Activated T-helper 1 cell treated with anti-CD3 and anti-CD28 coated beads, Interleukin-12 subunit alpha, Interleukin-12 subunit beta, Interleukin-2, Interleukin-4 antibody, amounts not matched to agents 30 ng/mL and 10 ng/mL and 1 ng/mL, durations not matched to agents 14 hours and 24 hours and 36 hours (primary cell): ENCODE results near the gene PHC2. TPM values are rescaled to one million over a fixed set of nuclear protein-coding genes. Genes with fewer than 3 reads are reported as not detected.
A peak's percentile ranks its signal among the peaks of the same experiment; 100 is the strongest.

Experiments used
- DNase-seq: peaks from one replicate; pipeline ENCODE4 v3.0.0; 2021; ENCODE audit warnings: low spot score
- H3K27ac Mint-ChIP-seq: one replicate; pipeline ENCODE4 v1.8.0; 2021; ENCODE audit warnings: mild to moderate bottlenecking, mixed read lengths
- H3K27me3 Mint-ChIP-seq: one replicate; pipeline ENCODE4 v1.8.0; 2022; ENCODE audit warnings: mild to moderate bottlenecking, moderate library complexity, mixed read lengths; ENCODE audit not compliant: insufficient read depth
- H3K36me3 Mint-ChIP-seq: one replicate; pipeline ENCODE4 v1.8.0; 2021; ENCODE audit warnings: low read depth, mixed read lengths
- H3K4me1 Mint-ChIP-seq: one replicate; pipeline ENCODE4 v1.8.0; 2021; ENCODE audit warnings: low read depth, mixed read lengths
- H3K4me3 Mint-ChIP-seq: one replicate; pipeline ENCODE4 v1.8.0; 2021; ENCODE audit warnings: mild to moderate bottlenecking, moderate library complexity, mixed read lengths
- H3K9me3 Mint-ChIP-seq: one replicate; pipeline ENCODE4 v1.8.0; 2021; ENCODE audit warnings: mixed read lengths
- intact Hi-C: fragments of 100-400 bp; cut with micrococcal nuclease; formaldehyde crosslinking; loops from one replicate; pipeline ENCODE4 v1.15.1; 2024
- total RNA-seq: library from RNA; stranded (reverse); gene quantifications from 2 replicates; pipeline ENCODE4 v1.2.3, GENCODE V29; 2022

Gene PHC2
- total RNA-seq, 1 donor from 2014 or later, result 36.7 TPM

DNA sequence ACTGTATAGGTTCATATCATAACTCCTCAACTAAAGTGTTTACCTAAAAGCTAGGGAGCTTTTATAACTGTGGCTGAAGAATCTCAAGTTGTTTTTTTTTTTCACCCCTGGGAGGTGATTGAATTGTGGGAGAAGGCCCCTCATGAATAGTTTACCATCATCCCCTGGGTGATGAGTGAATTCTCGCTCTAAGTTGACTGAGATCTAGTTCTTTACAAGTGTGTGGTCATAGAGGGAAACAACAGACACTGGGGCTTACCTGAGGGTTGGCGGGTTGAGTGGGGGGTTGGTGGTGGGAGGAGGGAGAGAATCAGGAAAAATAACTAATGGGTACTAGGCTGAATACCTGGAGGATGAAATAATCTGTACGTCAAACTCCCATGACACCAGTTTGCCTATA is 33.7 kb upstream of the PHC2 start:
- H3K9me3 Mint-ChIP-seq, result no peaks in the 10 kb centered on the region
- intact Hi-C loops, result no loop called here
- H3K36me3 Mint-ChIP-seq, result no peaks in the 10 kb centered on the region
- H3K4me3 Mint-ChIP-seq, result no peak overlapping the region
- H3K27me3 Mint-ChIP-seq, result peaks cover 4% of the 10 kb centered on the region
- H3K4me1 Mint-ChIP-seq, result no peaks in the 10 kb centered on the region
- no peak overlapping the region for H3K27ac Mint-ChIP-seq
- DNase-seq, result no peak

DNA sequence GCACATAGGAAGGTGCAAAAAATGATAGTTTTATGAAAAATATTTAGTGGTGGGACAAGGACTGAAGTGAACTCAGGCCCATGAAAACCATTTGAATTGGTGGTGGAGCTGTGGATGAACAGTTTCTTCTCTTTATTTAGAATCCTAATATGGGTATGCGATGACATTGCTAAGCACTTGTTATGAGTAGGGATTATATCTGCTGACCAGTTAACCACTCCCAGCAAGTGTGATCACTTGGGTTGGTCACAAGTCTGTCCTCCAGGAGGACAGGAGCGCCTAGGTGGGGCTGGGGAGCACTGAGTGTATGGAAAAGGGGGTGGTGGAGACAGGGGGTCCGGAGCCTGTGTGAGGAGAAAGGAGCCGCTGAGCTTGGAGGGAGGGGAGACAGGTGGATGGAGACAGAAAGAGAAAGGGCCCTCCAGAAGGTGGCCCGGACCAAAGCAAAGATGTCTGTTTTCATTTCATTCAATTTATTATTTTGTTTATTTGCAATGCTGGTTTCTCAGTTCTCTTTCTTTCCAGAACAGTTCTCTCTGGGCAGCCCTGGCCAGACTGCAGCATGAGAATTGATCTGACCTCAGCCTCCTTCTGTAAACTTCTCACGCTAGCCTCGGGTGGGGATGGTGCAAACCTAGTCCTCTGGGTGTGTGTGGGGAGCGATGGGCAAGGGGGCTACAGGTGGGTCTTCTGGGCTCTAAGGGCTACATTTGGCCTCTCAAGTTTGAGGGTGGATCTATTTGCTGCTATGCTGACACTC is 31.7 kb upstream of the PHC2 start:
- no peak overlapping the region for H3K4me3 Mint-ChIP-seq
- H3K27me3 Mint-ChIP-seq, result peaks cover 4% of the 10 kb centered on the region
- no peak for DNase-seq
- H3K9me3 Mint-ChIP-seq, result no peaks in the 10 kb centered on the region
- no peaks in the 10 kb centered on the region for H3K4me1 Mint-ChIP-seq
- no peak overlapping the region for H3K27ac Mint-ChIP-seq
- intact Hi-C loops, result no loop called here
- no peaks in the 10 kb centered on the region for H3K36me3 Mint-ChIP-seq

DNA sequence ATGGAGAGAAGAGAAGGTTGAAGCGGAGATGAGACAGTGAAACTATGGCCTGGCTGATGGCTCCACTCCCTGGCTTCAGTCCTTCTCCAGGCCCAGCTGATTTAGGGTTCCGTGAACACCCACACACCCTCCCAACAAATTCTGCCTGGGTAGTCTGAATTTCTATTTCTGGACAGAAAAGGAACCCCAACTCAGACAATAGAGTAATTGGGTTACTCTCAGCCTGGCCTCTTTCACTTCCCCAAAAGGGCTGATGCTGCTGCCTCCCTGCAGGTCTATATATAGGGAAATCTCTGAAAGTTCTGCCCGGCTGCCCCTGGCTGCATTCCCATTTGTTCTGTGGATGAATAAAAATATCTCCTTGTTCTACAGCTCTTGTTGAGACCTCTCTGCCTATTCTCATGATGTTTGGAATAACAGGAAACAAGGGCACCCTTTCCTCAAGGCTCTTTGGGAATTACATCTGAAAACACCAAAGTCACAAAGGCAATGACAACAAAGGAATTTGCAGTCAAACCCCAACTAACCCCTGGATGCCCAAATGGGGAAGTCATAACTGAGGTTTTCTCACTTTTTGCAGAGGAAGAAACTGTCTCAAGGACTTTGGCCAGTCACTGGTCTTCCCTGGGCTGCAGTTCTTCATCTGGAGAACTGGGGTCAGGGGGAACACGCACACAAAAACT is 30.2 kb upstream of the PHC2 start:
- no peaks in the 10 kb centered on the region for H3K36me3 Mint-ChIP-seq
- no peaks in the 10 kb centered on the region for H3K9me3 Mint-ChIP-seq
- intact Hi-C loops, result no loop called here
- peaks cover 4% of the 10 kb centered on the region for H3K27me3 Mint-ChIP-seq
- H3K4me3 Mint-ChIP-seq, result no peak overlapping the region
- no peak for DNase-seq
- H3K4me1 Mint-ChIP-seq, result no peaks in the 10 kb centered on the region
- no peak overlapping the region for H3K27ac Mint-ChIP-seq

DNA sequence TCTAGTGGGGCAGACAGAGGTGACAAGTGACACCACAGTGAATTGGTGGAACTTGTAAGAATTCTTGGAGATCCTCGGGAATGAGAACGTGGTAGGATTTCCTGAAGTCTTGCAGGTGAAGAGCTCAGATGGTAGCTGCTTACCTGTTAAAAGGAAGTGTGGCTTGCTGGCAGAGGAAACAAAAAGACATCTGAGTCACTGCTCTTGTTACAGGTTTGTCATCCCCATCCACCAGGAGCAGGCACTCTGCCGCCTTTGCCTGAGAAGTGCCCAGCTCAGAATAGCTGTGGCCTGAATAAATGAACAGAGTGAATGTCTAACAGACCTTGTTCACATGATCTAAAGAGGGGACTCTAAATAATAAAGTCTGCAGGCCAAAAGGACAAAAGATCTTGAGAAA is 29.2 kb upstream of the PHC2 start:
- intact Hi-C loops, result no loop called here
- Mint-ChIP-seq H3K4me1 (peaks cover 6% of the 10 kb centered on the region), H3K9me3 (no peaks in the 10 kb centered on the region), H3K27me3 (peaks cover 4% of the 10 kb centered on the region), H3K27ac (no peak overlapping the region), H3K4me3 (no peak overlapping the region), H3K36me3 (no peaks in the 10 kb centered on the region)
- DNase-seq, result no peak

DNA sequence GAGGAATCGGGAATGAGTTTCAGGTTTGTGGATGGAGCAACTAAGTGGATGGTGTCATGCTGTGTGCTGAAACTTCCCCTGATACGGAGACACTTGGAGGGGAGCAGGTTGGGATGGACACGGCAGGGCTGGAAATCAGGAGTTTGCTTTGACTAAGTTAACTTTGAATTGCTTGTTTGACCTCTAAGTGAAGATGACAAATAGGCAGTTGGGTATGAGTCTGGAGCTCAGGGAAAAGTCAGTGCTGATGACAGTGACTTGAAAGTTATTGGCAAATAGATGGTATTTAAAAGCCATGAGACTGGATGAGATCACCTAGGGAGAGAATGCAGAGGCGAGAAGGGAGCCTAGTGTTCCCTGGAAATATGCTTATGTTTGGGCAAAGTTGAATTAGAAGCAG is 28.8 kb upstream of the PHC2 start:
- Mint-ChIP-seq H3K27me3 (peaks cover 4% of the 10 kb centered on the region), H3K4me3 (no peak overlapping the region), H3K36me3 (no peaks in the 10 kb centered on the region), H3K4me1 (peaks cover 6% of the 10 kb centered on the region), H3K27ac (no peak overlapping the region), H3K9me3 (no peaks in the 10 kb centered on the region)
- DNase-seq, result no peak
- intact Hi-C loops, result no loop called here

DNA sequence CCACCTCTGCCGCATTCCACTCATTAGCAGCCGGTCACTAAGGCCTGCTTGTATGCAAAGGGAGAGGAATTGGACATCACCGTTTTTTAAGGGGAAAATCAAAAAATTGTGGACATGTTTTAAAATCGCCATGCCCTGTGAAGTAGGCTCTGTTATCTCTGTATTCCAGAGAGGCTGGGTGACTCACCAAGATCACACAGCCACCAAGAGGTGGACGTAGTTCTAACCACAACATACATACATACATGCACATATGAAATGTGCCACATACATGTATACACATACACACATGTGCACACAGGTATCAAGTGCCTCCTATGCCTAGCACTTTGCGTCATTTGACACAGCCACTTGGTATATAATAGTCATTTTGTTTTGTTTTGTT is 25.6 kb upstream of the PHC2 start:
- Mint-ChIP-seq H3K27me3 (peaks cover 11% of the 10 kb centered on the region), H3K4me1 (peaks cover 6% of the 10 kb centered on the region), H3K27ac (no peak overlapping the region), H3K36me3 (peaks cover 2% of the 10 kb centered on the region), H3K9me3 (no peaks in the 10 kb centered on the region), H3K4me3 (no peak overlapping the region)
- DNase-seq, result no peak
- intact Hi-C loops, result no loop called here

DNA sequence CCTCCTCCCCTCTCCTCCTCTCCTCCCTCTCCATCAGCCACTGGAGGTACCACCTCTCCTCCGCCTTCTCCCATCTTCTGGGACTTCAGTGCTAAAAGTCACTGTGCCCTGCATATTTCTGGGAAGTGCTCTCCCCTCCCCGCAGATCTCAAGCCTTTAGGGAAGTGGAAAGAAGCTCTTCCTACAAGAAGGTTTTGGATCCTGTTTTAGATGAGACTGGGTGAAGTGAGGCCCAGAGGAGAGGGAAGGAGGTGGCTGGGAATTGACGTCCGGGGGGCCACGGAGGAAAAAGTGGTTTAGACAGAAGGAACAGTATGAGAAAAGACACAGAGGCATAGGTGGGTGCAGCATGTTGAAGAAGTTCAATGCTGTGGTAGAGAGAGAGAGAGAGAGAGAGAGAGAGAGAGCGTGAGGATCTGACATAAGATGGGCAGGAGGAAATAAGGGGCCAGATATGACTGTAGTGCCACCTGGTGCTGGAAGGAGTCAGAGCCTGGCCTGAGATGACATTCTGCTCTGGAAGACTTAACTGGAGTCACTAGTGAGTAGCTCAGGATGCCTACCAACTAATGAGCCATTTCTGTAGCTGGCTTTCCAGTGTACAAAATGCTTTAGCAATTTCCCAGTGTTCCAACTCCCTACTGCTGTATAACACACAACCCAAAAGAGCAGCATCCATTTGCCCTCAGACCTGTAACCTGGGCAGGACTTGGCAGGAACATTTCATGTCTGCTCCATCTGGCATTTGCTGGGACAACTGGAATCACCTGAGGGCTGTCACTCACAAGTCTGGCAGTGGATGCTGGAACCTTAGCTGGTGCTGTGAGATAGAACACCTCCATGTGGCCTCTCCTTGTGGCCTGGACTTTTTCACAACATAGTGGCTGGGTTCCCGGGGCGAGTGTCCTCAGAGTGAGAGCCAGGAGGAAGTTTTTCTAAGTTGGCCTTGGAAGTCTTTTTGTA is 24.9 kb upstream of the PHC2 start:
- intact Hi-C loops, result no loop called here
- H3K9me3 Mint-ChIP-seq, result no peaks in the 10 kb centered on the region
- H3K36me3 Mint-ChIP-seq, result peaks cover 2% of the 10 kb centered on the region
- H3K4me3 Mint-ChIP-seq, result no peak overlapping the region
- DNase-seq, result peak; percentile 26
- peaks cover 6% of the 10 kb centered on the region for H3K4me1 Mint-ChIP-seq
- peak overlapping the region; percentile 31 for H3K27ac Mint-ChIP-seq
- peaks cover 17% of the 10 kb centered on the region for H3K27me3 Mint-ChIP-seq

DNA sequence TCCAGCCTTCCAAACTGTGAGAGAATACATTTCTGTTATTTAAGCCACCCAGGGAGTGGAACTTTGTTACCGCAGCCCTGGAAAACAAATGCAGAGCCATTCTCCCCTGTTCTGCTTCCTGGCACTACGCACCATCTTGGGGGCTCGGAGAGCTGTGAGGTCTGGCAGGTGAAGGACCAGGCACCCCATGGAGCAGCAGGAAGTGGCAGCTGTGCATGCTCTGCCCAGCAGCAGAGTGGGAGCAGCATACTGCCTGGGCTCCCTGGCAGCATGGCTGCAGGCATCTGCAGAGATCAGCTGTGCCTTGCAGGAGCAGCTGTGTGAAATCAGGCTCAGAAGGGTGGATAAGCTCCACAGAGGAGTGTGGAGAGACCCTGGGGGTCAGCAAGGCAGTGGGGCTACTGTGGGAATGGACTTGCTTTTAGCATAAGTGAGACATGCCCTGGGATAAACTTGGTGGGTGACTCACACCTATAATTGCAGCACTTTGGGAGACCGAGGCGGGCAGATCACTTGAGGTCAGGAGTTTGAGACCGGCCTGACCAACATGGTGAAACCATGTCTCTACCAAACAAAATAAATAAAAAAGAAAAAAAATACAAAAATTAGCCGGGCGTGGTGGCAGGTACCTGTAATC is 23.9 kb upstream of the PHC2 start:
- intact Hi-C loops, result no loop called here
- Mint-ChIP-seq H3K27ac (no peak overlapping the region), H3K4me1 (peaks cover 6% of the 10 kb centered on the region)

DNA sequence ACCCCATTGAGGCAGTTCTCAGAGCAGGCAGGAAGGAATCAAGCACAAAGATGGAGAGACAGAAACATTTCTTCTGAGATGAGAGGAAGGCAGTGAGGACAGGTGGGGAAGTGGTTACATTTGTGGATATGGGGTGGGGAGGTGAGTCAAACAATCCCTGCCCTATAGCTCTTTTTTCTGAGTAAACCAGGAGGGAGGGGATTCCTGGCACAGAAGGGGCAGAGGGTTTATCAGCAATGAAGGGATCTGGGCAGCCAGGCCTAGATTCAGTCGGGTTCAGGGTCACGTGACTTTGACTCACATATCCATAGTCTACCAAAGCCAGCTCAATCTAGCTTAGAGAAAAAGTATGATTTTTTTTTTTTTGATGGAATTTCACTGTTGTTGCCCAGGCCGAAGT is 15.7 kb upstream of the PHC2 start:
- no peaks in the 10 kb centered on the region for H3K36me3 Mint-ChIP-seq
- no peak overlapping the region for H3K4me3 Mint-ChIP-seq
- no peaks in the 10 kb centered on the region for H3K9me3 Mint-ChIP-seq
- peak; percentile 9 for DNase-seq
- H3K4me1 Mint-ChIP-seq, result peaks cover 41% of the 10 kb centered on the region
- H3K27me3 Mint-ChIP-seq, result peaks cover 26% of the 10 kb centered on the region
- intact Hi-C loops, result no loop called here
- H3K27ac Mint-ChIP-seq, result no peak overlapping the region

More for the DNA sequence above, 23.9 kb upstream of the PHC2 start:
- H3K4me3 Mint-ChIP-seq, result no peak overlapping the region
- no peak for DNase-seq
- H3K9me3 Mint-ChIP-seq, result no peaks in the 10 kb centered on the region
- peaks cover 23% of the 10 kb centered on the region for H3K27me3 Mint-ChIP-seq
- H3K36me3 Mint-ChIP-seq, result peaks cover 2% of the 10 kb centered on the region

DNA sequence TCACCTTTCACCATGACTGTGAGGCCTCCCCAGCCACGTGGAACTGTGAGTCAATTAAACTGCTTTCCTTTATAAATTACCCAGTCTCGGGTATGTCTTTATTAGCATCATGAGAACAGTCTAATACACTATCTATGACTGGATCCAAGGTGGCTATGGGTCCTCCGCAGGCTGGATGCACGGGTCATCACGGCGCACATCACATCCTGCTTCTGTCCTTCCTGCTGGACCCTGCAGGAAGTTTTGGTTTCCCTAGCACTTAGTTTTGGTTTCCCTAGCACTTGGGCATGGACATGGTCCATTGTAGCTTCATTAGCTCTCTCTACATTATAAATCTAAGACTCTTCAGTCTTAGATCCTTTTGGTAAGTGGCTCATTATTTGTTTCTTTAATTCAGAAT is 14.2 kb upstream of the PHC2 start:
- Mint-ChIP-seq H3K4me1 (peaks cover 41% of the 10 kb centered on the region), H3K27me3 (peaks cover 19% of the 10 kb centered on the region), H3K27ac (no peak overlapping the region), H3K9me3 (no peaks in the 10 kb centered on the region), H3K36me3 (no peaks in the 10 kb centered on the region), H3K4me3 (no peak overlapping the region)
- DNase-seq, result no peak
- intact Hi-C loops, result no loop called here

DNA sequence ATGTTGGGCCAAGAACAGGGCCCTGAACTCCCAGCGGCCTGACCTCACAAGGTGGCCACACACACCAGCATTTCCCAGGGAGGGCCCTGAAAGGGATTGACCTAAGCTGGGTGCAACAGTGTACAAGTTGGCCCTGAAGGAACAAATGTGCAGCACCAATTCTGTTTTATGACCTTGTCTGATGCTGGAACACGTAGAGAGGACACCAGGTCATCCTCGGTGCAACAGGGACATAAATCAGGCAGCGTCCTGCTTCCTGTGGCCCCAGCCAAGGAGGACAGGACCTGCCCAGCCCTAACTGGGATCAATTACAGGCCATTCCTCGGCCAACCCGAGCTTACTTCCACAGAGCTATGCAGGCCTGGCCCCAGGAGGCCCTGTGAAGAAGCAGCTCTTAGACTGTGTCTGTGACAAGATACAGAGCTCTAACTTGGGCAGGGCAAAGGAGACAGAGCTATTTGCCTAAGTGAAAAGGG is 12.8 kb upstream of the PHC2 start:
- H3K27ac Mint-ChIP-seq, result no peak overlapping the region
- DNase-seq, result no peak
- H3K4me3 Mint-ChIP-seq, result no peak overlapping the region
- peaks cover 15% of the 10 kb centered on the region for H3K27me3 Mint-ChIP-seq
- intact Hi-C loops, result no loop called here
- no peaks in the 10 kb centered on the region for H3K9me3 Mint-ChIP-seq
- no peaks in the 10 kb centered on the region for H3K36me3 Mint-ChIP-seq
- H3K4me1 Mint-ChIP-seq, result peaks cover 41% of the 10 kb centered on the region

DNA sequence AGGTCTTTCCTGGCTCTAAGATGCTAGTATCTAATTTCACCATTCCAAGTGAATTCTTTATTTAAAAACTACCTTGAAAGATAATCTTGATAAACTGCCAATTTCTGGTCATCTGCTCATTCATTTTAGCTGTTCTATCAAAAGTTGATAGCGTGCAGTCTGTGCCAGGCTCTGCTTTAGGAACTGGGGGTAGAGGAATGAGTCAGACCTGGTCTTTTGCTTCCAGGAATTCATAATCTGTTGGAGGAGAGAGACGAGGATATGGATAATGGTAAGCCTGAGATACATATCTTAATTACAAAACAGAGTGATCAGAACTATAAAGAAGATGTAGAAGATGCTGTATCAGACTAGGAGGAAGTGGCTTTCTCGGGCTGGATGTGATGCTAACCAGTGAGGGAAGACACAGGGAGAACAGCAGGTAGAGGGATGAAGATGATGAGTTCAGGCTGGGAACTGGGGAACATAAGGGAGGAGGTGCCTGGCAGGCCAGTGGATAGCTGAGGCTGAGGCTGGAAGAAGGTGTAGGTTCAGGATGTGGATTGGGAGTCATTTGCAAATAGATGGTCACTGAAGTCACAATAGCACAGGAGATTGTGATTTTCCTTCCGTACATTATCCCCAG is 12.3 kb upstream of the PHC2 start:
- H3K4me1 Mint-ChIP-seq, result peaks cover 41% of the 10 kb centered on the region
- H3K27me3 Mint-ChIP-seq, result peaks cover 15% of the 10 kb centered on the region
- intact Hi-C loops, result no loop called here
- no peaks in the 10 kb centered on the region for H3K9me3 Mint-ChIP-seq
- no peak overlapping the region for H3K27ac Mint-ChIP-seq
- H3K4me3 Mint-ChIP-seq, result no peak overlapping the region
- no peaks in the 10 kb centered on the region for H3K36me3 Mint-ChIP-seq
- no peak for DNase-seq
